IgD-negative memory B cell (primary cell): ENCODE results near the gene SPTBN1. TPM values are rescaled to one million over a fixed set of nuclear protein-coding genes. Genes with fewer than 3 reads are reported as not detected.

ENCODE experiments used
- H3K27ac Mint-ChIP-seq, 3 donors: one replicate each; pipeline ENCODE4 v1.8.0; 2020 to 2022; ENCODE audit warnings: mild to moderate bottlenecking in 3 of 3, mixed read lengths in 3 of 3, moderate library complexity in 1 of 3
- H3K27me3 Mint-ChIP-seq: one replicate; pipeline ENCODE4 v1.8.0; 2021; ENCODE audit warnings: mixed read lengths
- H3K36me3 Mint-ChIP-seq: one replicate; pipeline ENCODE4 v1.8.0; 2020; ENCODE audit warnings: mild to moderate bottlenecking, mixed read lengths
- H3K4me1 Mint-ChIP-seq, 3 donors: one replicate each; pipeline ENCODE4 v1.8.0; 2020 to 2022; ENCODE audit warnings: mixed read lengths in 3 of 3, mild to moderate bottlenecking in 1 of 3
- H3K4me3 Mint-ChIP-seq, 4 donors: one replicate each; pipeline ENCODE4 v1.8.0; 2020 to 2022; ENCODE audit warnings: mild to moderate bottlenecking in 4 of 4, mixed read lengths in 4 of 4, moderate library complexity in 3 of 4
- H3K9me3 Mint-ChIP-seq, 3 donors: one replicate each; pipeline ENCODE4 v1.8.0; 2020 to 2021; ENCODE audit warnings: mixed read lengths in 3 of 3, mild to moderate bottlenecking in 1 of 3
- polyA plus RNA-seq: library from polyadenylated mRNA; unstranded; fragments of 300-500 nt; fragmentation: Illumina TruSeq; gene quantifications from one replicate; pipeline ENCODE4 v1.2.3, GENCODE V29; 2021

The SPTBN1 gene
- polyA plus RNA-seq, 1 donor from 2014 or later: 57.8 TPM

DNA sequence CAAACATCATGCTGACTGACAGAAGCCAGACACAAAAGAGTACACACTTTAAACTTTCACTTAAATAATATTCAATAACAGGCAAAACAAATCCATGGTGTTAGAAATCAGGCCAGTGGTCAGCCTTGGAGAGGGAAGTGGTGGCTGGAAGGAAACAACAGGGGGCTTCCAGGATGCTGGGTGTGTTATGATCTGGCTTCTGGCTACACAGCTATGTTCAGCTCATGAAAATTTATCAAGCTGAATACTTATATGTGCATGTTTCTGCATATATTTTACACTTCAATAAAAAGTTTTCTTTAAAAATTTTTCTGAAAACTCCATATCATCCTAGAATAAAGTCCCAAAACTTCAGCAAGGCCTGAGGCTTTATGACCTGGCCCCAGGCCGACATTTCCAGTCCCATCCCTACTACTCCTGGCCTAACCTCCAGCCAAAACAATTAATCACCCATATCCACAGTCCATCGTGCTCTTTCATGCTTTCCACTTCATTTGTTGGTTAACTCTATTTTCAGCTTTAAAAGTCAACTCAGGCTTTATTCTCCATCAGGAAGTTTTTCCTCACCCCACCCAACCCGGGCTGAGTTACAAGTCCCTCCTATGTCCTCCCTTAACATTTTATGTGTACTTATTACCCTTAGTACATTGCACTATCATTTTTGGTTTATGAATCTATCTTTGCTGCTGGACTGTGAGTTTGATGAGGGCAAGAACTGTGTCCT, 27.9 kb upstream of the SPTBN1 start:
- H3K27me3 Mint-ChIP-seq: peaks cover 3% of the 10 kb centered on the region
- H3K4me3 Mint-ChIP-seq: no peak overlapping the region
- peaks cover 2% of the 10 kb centered on the region for H3K36me3 Mint-ChIP-seq
- H3K4me1 Mint-ChIP-seq: peaks cover 0 to 4% (median 0%) of the 10 kb centered on the region in 3 donors
- H3K27ac Mint-ChIP-seq: no peak overlapping the region
- no peaks in the 10 kb centered on the region for H3K9me3 Mint-ChIP-seq

GRCh38 chr2:54429054-54429453, 27.1 kb upstream of the SPTBN1 start:
- Mint-ChIP-seq H3K27me3 (peaks cover 3% of the 10 kb centered on the region), H3K4me1 (peaks cover 0 to 4% (median under 1%) of the 10 kb centered on the region in 3 donors), H3K9me3 (no peaks in the 10 kb centered on the region), H3K4me3 (no peak overlapping the region), H3K36me3 (no peaks in the 10 kb centered on the region), H3K27ac (no peak overlapping the region)

DNA sequence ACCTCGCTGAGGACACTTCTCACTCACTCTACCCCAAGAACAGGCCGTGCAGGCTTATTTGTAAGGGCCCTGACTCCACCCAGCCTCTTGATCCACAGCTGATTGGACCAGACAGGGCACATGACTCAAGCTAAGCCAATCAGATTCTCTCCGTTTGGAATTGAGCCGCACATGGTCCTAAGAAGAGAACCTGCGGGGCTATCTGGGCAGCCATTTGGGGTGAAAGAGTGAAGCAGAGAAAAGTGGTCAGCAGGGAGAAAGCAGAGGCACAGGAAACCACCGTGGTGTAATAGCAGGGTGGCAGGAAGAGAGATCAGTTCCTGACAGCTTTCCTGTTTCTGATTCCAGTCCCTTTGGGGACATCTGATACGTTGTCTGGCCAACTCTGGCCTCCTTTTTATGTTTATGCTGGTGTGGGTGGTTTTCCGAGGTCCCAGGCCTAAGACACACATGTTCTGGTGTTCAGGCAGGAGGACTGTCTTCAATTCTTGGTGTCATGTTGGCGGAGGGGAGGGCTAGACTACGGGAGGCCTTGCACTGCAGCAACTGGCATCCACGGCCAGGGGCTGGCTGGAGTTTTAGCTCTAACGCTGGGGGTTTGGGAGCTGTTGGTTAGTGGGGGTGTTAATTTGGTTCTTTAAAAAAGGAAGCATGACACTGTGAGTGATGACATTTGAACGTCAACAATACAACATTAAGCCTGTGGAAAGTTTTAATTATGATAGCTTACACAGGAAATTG, 26.1 kb upstream of the SPTBN1 start:
- no peaks in the 10 kb centered on the region for H3K36me3 Mint-ChIP-seq
- H3K27ac Mint-ChIP-seq: no peak overlapping the region
- no peak overlapping the region for H3K4me3 Mint-ChIP-seq
- no peaks in the 10 kb centered on the region for H3K9me3 Mint-ChIP-seq
- peaks cover 3% of the 10 kb centered on the region for H3K27me3 Mint-ChIP-seq
- peaks cover 0 to 4% (median 2%) of the 10 kb centered on the region in 3 donors for H3K4me1 Mint-ChIP-seq

- no peaks in the 10 kb centered on the region for H3K9me3 Mint-ChIP-seq
- no peak overlapping the region for H3K4me3 Mint-ChIP-seq
- no peaks in the 10 kb centered on the region for H3K36me3 Mint-ChIP-seq
- H3K27me3 Mint-ChIP-seq: peaks cover 3% of the 10 kb centered on the region
- peaks cover 0 to 4% (median 2%) of the 10 kb centered on the region in 3 donors for H3K4me1 Mint-ChIP-seq
- no peak overlapping the region for H3K27ac Mint-ChIP-seq
These were observed 25.5 kb upstream of the SPTBN1 start for GRCh38 chr2:54430649-54431048.

DNA sequence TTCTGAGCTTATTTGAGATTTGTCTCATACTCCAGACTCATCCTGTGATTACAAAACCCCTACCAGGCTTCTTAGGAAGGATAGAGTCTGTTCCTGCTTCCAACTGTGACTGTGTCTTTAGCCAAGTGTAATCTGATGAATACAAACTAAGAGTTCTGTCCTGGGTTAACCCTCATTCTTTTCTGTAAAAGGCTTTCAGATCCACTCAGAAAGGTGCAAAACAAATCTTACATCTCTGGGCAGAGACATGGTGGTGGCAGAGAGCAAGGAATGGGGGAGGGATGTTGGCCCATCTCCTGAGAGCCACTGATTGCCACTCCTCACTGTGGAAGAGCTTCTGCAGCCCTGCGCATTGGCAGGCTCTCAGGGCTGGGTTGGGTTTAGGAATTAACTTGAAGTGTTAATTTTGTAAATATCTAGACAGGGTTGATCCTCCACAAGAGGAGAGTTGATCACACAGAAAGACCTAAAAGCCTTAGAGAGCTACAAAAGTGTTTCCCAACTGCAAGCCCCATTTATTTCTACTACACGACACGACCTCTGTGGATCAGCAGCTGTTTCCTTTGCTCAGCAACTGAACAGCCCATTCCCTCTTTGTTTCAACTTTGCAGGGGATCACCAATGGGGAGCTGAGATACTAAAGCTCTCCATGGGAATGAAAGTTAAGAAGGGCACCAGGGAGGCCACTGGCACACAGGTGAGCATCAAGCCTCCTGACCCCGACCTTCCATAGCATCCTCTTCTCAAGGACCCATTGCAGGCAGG, 23.7 kb upstream of the SPTBN1 start:
- Mint-ChIP-seq H3K27me3 (peaks cover 3% of the 10 kb centered on the region), H3K9me3 (no peaks in the 10 kb centered on the region), H3K36me3 (no peaks in the 10 kb centered on the region), H3K4me3 (no peak overlapping the region), H3K27ac (no peak overlapping the region), H3K4me1 (peaks cover 0 to 4% (median 2%) of the 10 kb centered on the region in 3 donors)

- H3K36me3 Mint-ChIP-seq: no peaks in the 10 kb centered on the region
- H3K27ac Mint-ChIP-seq: no peak overlapping the region
- peaks cover 0 to 4% (median 2%) of the 10 kb centered on the region in 3 donors for H3K4me1 Mint-ChIP-seq
- H3K27me3 Mint-ChIP-seq: peaks cover 3% of the 10 kb centered on the region
- peaks cover 0 to 1% (median 0%) of the 10 kb centered on the region in 3 donors for H3K9me3 Mint-ChIP-seq
- no peak overlapping the region for H3K4me3 Mint-ChIP-seq
These were observed 21.9 kb upstream of the SPTBN1 start for GRCh38 chr2:54434229-54434628.

DNA sequence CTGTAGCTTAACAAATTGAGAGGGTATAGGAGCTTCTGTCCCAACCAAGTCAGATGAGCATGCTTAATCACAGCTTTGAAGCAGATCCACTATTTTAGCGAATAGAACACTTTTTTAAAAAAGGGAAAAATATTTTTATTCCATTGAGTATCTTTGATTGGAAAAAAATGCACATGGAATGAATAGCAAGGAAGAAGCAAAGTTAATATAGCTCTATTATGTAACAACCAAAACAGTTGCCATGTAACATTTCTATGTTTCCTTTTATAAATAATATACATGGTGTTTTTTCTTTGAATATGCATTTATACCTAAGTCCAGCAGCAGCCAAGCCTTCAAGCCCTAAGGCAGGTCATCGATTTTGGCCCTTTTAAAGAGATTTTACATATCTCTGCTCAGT, 21.4 kb upstream of the SPTBN1 start:
- Mint-ChIP-seq H3K27me3 (peaks cover 3% of the 10 kb centered on the region), H3K27ac (no peak overlapping the region), H3K4me3 (no peak overlapping the region), H3K36me3 (no peaks in the 10 kb centered on the region), H3K4me1 (peaks cover under 1 to 4% (median 3%) of the 10 kb centered on the region in 3 donors), H3K9me3 (peaks cover 0 to 3% (median 0%) of the 10 kb centered on the region in 3 donors)

GRCh38 chr2:54435325-54436226, 20.6 kb upstream of the SPTBN1 start:
- no peak overlapping the region for H3K27ac Mint-ChIP-seq
- H3K4me1 Mint-ChIP-seq: peaks cover 4 to 7% (median 5%) of the 10 kb centered on the region in 3 donors
- peaks cover 0 to 3% (median 0%) of the 10 kb centered on the region in 3 donors for H3K9me3 Mint-ChIP-seq
- no peaks in the 10 kb centered on the region for H3K36me3 Mint-ChIP-seq
- no peaks in the 10 kb centered on the region for H3K27me3 Mint-ChIP-seq
- H3K4me3 Mint-ChIP-seq: no peak overlapping the region

- Mint-ChIP-seq H3K27me3 (no peaks in the 10 kb centered on the region), H3K4me1 (peaks cover 3 to 7% (median 5%) of the 10 kb centered on the region in 3 donors), H3K27ac (no peak overlapping the region), H3K9me3 (peaks cover 0 to 3% (median 0%) of the 10 kb centered on the region in 3 donors), H3K36me3 (no peaks in the 10 kb centered on the region), H3K4me3 (no peak overlapping the region)
These were observed 18.5 kb upstream of the SPTBN1 start for GRCh38 chr2:54437588-54437987.

DNA sequence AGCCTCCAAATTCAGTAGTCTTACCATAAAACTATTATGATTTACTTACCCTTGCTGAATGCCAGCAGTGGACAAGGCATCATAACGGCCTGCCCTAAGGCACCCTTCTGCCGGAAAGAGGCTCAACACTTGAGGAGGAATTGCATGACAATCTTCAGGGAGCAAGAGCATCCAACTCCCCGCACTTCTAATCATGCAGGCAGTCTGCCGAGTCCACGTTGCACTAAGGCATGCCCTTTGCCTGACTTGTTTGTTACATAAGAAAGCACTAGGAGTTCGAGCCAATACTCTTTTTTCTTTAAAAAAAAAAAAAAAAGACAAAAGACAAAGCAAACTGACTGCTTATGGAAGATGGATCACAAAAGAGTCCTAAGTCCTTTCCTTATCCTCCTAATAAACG, 17.9 kb upstream of the SPTBN1 start:
- Mint-ChIP-seq H3K36me3 (no peaks in the 10 kb centered on the region), H3K9me3 (peaks cover 0 to 3% (median 0%) of the 10 kb centered on the region in 3 donors), H3K4me1 (peaks cover 0 to 7% (median 5%) of the 10 kb centered on the region in 3 donors), H3K4me3 (no peak overlapping the region), H3K27me3 (no peaks in the 10 kb centered on the region), H3K27ac (no peak overlapping the region)

DNA sequence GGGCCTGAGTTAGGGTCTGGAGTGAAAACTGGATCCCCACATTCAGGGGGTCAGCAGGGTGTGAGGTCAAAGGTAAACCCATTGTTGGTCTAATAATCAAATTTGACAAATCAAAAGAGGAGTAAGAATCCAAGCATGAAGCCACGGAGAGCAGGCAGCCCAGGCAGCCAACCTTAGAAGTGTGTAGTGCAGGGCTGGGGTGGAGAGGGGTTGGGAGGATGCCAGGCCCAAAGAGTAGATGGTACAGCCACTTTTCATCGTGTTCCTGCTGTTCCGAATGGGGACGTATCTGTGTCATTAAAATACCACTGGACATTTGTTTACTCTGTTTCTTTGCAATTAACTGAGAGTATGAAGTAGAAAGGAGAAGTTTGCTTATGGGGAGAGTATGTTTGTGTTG, 16.5 kb upstream of the SPTBN1 start:
- Mint-ChIP-seq H3K27me3 (peaks cover 2% of the 10 kb centered on the region), H3K4me3 (peak overlapping the region in 1 of 4 donors; percentile 9), H3K27ac (no peak overlapping the region), H3K36me3 (no peaks in the 10 kb centered on the region), H3K9me3 (peaks cover 0 to 3% (median 0%) of the 10 kb centered on the region in 3 donors), H3K4me1 (peaks cover 0 to 5% (median 5%) of the 10 kb centered on the region in 3 donors)

GRCh38 chr2:54440050-54440449, 16.1 kb upstream of the SPTBN1 start:
- H3K4me3 Mint-ChIP-seq: no peak overlapping the region
- H3K36me3 Mint-ChIP-seq: no peaks in the 10 kb centered on the region
- H3K27me3 Mint-ChIP-seq: peaks cover 6% of the 10 kb centered on the region
- no peak overlapping the region for H3K27ac Mint-ChIP-seq
- H3K4me1 Mint-ChIP-seq: peaks cover 0 to 5% (median 5%) of the 10 kb centered on the region in 3 donors
- peaks cover 0 to 3% (median 0%) of the 10 kb centered on the region in 3 donors for H3K9me3 Mint-ChIP-seq

- Mint-ChIP-seq H3K4me3 (no peak overlapping the region), H3K27me3 (peaks cover 8% of the 10 kb centered on the region), H3K4me1 (peaks cover 0 to 5% (median 5%) of the 10 kb centered on the region in 3 donors), H3K27ac (no peak overlapping the region), H3K36me3 (no peaks in the 10 kb centered on the region), H3K9me3 (no peaks in the 10 kb centered on the region)
These were observed 11.6 kb upstream of the SPTBN1 start for GRCh38 chr2:54444503-54444902.

DNA sequence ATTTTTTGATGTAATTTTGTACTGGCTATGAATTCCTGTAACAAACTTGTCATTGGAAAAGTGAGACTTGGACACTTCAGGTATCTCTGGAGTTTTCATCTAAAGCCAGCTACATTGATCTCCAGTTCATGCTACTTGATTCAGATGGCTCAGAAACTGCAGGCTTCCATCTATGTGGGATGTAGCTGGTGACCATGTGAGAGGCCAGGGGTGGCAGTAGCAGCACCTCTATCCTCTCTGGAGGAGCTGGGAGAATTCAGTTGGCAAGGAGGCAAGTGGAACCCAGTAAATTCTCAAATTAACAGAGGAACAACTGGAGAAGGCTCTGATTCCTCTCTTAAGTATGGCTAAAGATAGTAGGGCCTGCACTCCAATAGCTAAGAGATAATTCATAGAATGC, 10.0 kb upstream of the SPTBN1 start:
- H3K27me3 Mint-ChIP-seq: peaks cover 8% of the 10 kb centered on the region
- no peaks in the 10 kb centered on the region for H3K9me3 Mint-ChIP-seq
- peak overlapping the region in 1 of 3 donors; percentile 20 for H3K27ac Mint-ChIP-seq
- H3K4me3 Mint-ChIP-seq: no peak overlapping the region
- H3K36me3 Mint-ChIP-seq: no peaks in the 10 kb centered on the region
- no peaks in the 10 kb centered on the region for H3K4me1 Mint-ChIP-seq
